Prostate gland (tissue), 2 donors: ENCODE data around the gene TMA7. TPM values are rescaled to one million over a fixed set of nuclear protein-coding genes. Genes with fewer than 3 reads are reported as not detected.

Experiments used
- DNase-seq: peaks from one replicate; pipeline ENCODE4 v3.0.0-alpha.2; 2019; ENCODE audit warnings: low spot score
- H3K27ac ChIP-seq, 2 donors: fragments of 200-600 bp; sonication (generic); 2 replicates each; pipeline ENCODE4 v1.5.1; 2017 to 2019
- H3K27me3 ChIP-seq: fragments of 200-600 bp; sonication (generic); replicated peaks from 2 replicates; pipeline ENCODE4 v1.5.1; 2019; ENCODE audit not compliant: insufficient read depth
- H3K36me3 ChIP-seq, 2 donors: fragments of 200-600 bp; sonication (generic); 1 replicate in 1 of 2; 2 replicates in 1 of 2; pipeline versions ENCODE4 v1.5.1 to v1.8.1; 2017 to 2019
- H3K4me1 ChIP-seq: fragments of 200-600 bp; sonication (generic); replicated peaks from 2 replicates; pipeline ENCODE4 v1.5.1; 2019
- H3K4me3 ChIP-seq, 2 donors: fragments of 200-600 bp; sonication (generic); 2 replicates each; pipeline ENCODE4 v1.5.1; 2017 to 2019
- H3K9me3 ChIP-seq: fragments of 200-600 bp; sonication (generic); 2 replicates; pipeline ENCODE4 v1.5.1; 2017
- POLR2A ChIP-seq: fragments of 450-650 bp; IDR thresholded peaks from one replicate; pipeline ENCODE4 v1.6.1; 2016; ENCODE audit warnings: antibody characterized with exemption, mild to moderate bottlenecking
- POLR2AphosphoS5 ChIP-seq: sonication (generic); formaldehyde crosslinking; IDR thresholded peaks from one replicate; pipeline ENCODE4 v1.6.1; 2017; ENCODE audit warnings: antibody characterized with exemption
- WGBS: methylation state at CpG from one replicate; pipeline ENCODE4 v1.1.5; 2018; 5-methylcytosine and 5-hydroxymethylcytosine counted together
- intact Hi-C: fragments of 100-400 bp; cut with DNase I; formaldehyde crosslinking; loops from one replicate; pipeline ENCODE4 v1.14.2; 2022
- total RNA-seq, 2 donors: library from RNA; depleted of rRNA; stranded (reverse); fragments of >200 nt; gene quantifications; one replicate each; pipeline ENCODE4 v1.1.0, GENCODE V29; 2016
- TF ChIP-seq, protein P1 (sequence below), 4 experiments: fragments of 200-600 bp in 2 of 4; fragments of 450-650 bp in 2 of 4; sonication (generic) in 2 of 4; IDR thresholded peaks; 1 replicate in 3 of 4; 2 replicates in 1 of 4; pipeline ENCODE4 v1.5.1; 2016 to 2019; ENCODE audit warnings: antibody characterized with exemption in 4 of 4, mild to moderate bottlenecking in 2 of 4, moderate library complexity in 2 of 4

The TMA7 gene
- total RNA-seq, 2 donors from 2014 or later, result 310 to 446 TPM

DNA sequence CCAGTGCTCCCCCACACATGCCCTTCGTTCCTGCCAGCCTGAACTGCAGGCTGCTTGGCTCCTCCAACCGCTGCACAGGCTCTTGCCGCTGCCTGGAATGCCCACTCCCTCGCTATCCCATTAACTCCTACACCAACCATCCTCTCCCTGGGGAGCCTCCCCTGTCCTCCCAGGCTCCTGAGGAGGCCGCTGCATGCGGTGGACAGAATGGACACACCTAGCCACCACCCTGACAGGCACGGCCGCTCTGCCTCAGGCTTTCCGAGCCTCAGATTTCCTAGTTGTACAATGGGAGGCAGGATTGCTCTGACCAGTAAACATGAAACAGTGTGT is 12.5 kb upstream of the TMA7 start:
- H3K4me1 ChIP-seq, result peaks cover 38% of the 10 kb centered on the region
- TF ChIP-seq POLR2A (peak; percentile 8), POLR2AphosphoS5 (no peak)
- H3K27ac ChIP-seq, result peak overlapping the region; percentile 90 to 96
- no peaks in the 10 kb centered on the region for H3K36me3 ChIP-seq
- no peak for DNase-seq
- 43% methylated on average over 9 of the region's 9 CpGs for WGBS
- H3K4me3 ChIP-seq, result peak overlapping the region; percentile 74 to 75
- no peaks in the 10 kb centered on the region for H3K9me3 ChIP-seq
- intact Hi-C loops, result no loop called here
- H3K27me3 ChIP-seq, result no peaks in the 10 kb centered on the region

DNA sequence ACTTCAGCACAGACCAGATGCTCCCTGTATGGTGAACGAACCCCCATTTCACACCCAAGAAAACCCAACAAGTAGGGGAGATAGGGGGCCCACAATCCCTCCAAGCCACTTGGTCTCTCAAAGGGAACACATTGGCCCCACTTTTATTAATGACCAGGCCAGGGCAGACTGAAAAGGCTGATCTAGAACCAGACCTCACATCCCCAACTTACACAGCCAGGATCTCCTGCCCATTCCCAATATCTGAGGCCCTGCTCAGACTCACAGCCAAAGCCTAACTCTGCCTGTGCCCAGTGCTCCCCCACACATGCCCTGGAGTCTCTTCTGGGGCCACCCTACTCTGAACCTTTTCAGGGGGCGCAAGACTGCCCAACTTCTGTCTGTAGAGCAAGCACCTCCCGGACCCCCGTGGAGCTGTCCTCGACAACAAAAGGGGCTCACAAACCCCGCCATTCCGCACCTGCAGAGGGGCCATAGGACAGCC is 11.9 kb upstream of the TMA7 start:
- intact Hi-C loops, result no loop called here
- H3K36me3 ChIP-seq, result no peaks in the 10 kb centered on the region
- peak overlapping the region; percentile 74 to 75 for H3K4me3 ChIP-seq
- no peak for DNase-seq
- TF ChIP-seq POLR2A, result no peak
- TF ChIP-seq, protein P1, sequence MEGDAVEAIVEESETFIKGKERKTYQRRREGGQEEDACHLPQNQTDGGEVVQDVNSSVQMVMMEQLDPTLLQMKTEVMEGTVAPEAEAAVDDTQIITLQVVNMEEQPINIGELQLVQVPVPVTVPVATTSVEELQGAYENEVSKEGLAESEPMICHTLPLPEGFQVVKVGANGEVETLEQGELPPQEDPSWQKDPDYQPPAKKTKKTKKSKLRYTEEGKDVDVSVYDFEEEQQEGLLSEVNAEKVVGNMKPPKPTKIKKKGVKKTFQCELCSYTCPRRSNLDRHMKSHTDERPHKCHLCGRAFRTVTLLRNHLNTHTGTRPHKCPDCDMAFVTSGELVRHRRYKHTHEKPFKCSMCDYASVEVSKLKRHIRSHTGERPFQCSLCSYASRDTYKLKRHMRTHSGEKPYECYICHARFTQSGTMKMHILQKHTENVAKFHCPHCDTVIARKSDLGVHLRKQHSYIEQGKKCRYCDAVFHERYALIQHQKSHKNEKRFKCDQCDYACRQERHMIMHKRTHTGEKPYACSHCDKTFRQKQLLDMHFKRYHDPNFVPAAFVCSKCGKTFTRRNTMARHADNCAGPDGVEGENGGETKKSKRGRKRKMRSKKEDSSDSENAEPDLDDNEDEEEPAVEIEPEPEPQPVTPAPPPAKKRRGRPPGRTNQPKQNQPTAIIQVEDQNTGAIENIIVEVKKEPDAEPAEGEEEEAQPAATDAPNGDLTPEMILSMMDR (IDR thresholded peaks at IDR 0.05), result no peak
- TF ChIP-seq POLR2AphosphoS5, result no peak
- H3K4me1 ChIP-seq, result peaks cover 38% of the 10 kb centered on the region
- H3K27me3 ChIP-seq, result no peaks in the 10 kb centered on the region
- peak overlapping the region; percentile 90 to 96 for H3K27ac ChIP-seq
- 32% methylated on average over 7 of the region's 7 CpGs for WGBS
- H3K9me3 ChIP-seq, result no peaks in the 10 kb centered on the region

DNA sequence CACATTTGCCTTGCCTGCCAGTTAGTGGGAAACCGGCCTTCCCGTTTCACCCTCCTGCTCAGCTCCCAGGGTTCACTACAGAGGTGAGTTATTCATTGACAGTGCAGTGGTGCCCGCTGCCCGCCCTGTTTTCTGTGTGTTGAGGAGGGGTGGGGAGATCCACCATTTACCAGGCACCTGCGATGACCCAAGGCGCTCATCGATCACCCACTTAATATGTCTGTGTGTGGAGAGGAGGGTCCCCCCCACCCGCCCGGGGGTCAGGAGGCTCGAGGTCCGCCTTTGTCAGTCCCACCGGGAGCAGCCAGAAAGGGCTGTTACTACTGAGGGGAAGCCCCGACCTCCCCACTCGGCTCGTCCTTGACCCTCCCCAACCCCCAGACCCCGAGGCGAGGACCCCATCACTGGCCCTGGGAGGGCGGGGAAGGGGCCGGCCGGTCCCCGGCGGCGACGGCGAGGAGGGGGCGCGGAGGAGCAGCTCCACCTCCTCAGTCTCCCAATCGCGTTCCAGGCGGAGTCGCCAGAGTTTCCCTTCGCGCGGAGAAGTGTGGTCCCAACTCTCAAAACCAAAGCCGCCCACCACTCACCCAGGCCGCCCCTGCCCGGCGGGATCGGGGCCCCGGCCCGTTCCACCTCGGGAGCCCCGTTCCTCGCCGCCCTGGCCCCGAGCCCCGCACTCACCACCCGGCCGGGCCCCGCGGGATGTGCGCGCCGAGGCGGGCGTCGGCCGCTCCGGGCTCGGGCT is 11.3 kb upstream of the TMA7 start:
- Histone ChIP-seq H3K4me3 (peak overlapping the region; percentile 74 to 75), H3K36me3 (no peaks in the 10 kb centered on the region), H3K4me1 (peaks cover 38% of the 10 kb centered on the region), H3K27me3 (no peaks in the 10 kb centered on the region), H3K9me3 (no peaks in the 10 kb centered on the region), H3K27ac (peak overlapping the region; percentile 90 to 96)
- DNase-seq, result peak; percentile 56
- intact Hi-C loops, result no loop called here
- peak; percentile 51 for TF ChIP-seq POLR2A
- TF ChIP-seq, protein P1 (IDR thresholded peaks at IDR 0.05), result no peak
- no peak for TF ChIP-seq POLR2AphosphoS5
- under 1% methylated on average over 28 of the region's 60 CpGs for WGBS

DNA sequence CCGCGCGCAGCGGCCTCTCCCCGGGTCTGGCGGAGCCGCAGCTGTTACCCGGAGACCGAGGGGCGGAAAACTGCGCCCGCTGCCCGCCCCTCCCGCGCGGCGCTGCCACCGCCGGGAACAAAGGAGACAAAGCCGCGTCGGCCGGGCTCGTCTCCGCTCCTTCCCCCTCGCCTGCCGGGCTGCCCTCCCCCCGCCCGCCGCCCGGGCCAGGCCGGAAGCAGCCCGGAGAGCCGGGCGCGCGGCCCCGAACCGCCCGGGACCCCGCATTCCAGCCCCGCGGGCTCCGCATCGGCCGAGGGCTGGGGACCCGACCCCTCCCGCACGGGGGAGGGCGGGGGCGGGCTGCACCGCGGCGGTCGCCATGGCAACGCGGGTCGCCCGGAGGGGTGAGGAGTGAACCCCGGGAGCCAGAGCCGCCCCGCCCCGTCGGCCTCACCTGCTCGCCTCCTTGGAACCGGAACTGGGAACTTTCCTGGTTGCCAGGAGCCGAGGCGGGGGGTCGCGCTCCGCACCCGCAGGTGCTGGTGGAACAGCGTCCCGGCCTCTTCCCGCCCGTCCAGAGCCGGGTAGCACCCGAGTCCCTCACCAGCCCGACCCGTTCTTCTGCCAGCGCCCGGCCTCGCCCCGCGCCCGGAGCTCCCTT is 10.6 kb upstream of the TMA7 start:
- Histone ChIP-seq H3K27ac (peak overlapping the region; percentile 90 to 96), H3K36me3 (no peaks in the 10 kb centered on the region), H3K9me3 (no peaks in the 10 kb centered on the region), H3K4me1 (peaks cover 38% of the 10 kb centered on the region), H3K27me3 (no peaks in the 10 kb centered on the region), H3K4me3 (peak overlapping the region; percentile 74 to 75)
- peak; percentile 72 for DNase-seq
- no peak for TF ChIP-seq POLR2AphosphoS5
- TF ChIP-seq, protein P1 (IDR thresholded peaks at IDR 0.05), result no peak
- TF ChIP-seq POLR2A, result peak; percentile 8
- under 1% methylated on average over 40 of the region's 86 CpGs for WGBS
- intact Hi-C loops, result no loop called here

DNA sequence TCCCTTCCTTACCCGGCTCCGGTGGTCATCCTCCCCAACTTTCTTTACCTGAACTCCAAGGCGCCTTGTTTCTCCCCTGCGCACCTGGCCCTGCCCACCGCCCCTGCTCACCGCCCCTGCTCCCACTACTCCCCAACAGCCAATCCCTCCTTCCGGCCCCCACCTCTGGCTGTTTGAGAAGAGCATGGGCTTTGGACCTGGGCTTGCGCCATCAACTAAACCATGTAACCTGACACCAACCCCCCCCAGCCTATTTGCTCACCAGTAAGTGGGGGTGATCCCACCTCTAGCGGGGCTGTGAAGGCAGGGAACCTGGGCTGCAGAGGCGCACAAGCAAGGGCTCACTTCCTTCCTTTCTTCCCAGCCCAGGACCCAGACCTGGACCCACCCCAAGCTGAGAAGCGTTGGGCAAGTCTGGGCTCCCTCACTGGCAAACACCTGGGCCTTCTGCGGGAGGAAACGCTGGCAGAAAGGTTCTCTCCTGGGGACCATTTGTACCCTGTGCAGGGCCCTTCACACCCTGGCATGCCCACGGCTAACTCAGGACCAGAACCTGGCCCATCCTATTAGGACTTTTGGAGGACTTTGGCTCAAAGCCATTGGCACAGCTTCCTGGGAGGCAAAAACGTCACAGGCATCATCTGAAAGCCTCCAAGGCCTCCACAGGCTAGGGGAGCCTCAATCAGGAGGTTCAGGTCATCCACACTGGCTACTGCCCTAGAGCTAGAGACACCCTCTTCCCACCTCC is 9.9 kb upstream of the TMA7 start, which contains the start of gene PLXNB1:
Gene PLXNB1 (minus strand): TSS at position 127 of the 748 bp plus-strand sequence. CDS start 5,475 bp downstream, outside the sequence.
- peak; percentile 93 for DNase-seq
- H3K9me3 ChIP-seq, result no peaks in the 10 kb centered on the region
- intact Hi-C loops, result loop anchor here (2.0 to 10.0 kb wide), 3 partner anchors 27 to 198 kb away; partner anchors contain the start of gene NME6
- peak within 1 kb of the TSS; percentile 90 to 96 for H3K27ac ChIP-seq
- TF ChIP-seq POLR2A (peak; percentile 34), POLR2AphosphoS5 (peak; percentile 85)
- TF ChIP-seq, protein P1 (IDR thresholded peaks at IDR 0.05), result no peak
- H3K4me1 ChIP-seq, result peaks cover 36% of the 10 kb centered on the region
- no peaks in the 10 kb centered on the region for H3K36me3 ChIP-seq
- H3K27me3 ChIP-seq, result no peaks in the 10 kb centered on the region
- H3K4me3 ChIP-seq, result peak within 1 kb of the TSS; percentile 74 to 75
- WGBS, result 4% methylated on average over 15 of the region's 15 CpGs
